HG03354 (cell line): ENCODE measurements around the gene DNAJB12.
"Not testable (repeated sequence)": the region's sequence is repeated elsewhere in the genome, so short reads cannot be mapped to it uniquely, and the experiment has no call there.

Source experiments
- ATAC-seq: cut with Tn5 transposase; IDR thresholded peaks from one replicate; pipeline ENCODE4 v1.9.1; 2021; ENCODE audit warnings: mild to moderate bottlenecking; ENCODE audit not compliant: unreplicated experiment, poor library complexity, severe bottlenecking

DNAJB12 gene

GRCh38 chr10:72354356-72355213, at the start of gene DNAJB12:
Gene DNAJB12 (minus strand): TSS chr10:72354919. CDS start chr10:72354897, 22 bp downstream.
- ATAC-seq: peak; percentile 83

DNA sequence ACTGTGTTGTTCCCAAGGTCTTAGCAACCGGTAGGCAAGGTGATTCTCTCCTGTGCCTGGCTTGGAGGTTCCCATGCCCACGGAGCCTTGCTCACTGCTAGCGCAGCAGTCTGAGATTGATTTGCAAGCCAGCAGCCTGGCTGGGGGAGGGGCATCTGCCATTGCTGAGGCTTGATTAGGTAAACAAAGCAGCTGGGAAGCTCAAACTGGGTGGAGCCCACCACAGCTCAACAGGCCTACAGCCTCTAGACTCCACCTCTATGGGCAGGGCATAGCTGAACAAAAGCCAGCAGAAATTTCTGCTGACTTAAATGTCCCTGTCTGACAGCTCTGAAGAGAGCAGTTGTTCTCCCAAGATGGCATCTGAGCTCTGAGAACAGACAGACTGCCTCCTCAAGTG, 40.9 kb upstream of the DNAJB12 start:
- ATAC-seq: not testable (repeated sequence)

DNA sequence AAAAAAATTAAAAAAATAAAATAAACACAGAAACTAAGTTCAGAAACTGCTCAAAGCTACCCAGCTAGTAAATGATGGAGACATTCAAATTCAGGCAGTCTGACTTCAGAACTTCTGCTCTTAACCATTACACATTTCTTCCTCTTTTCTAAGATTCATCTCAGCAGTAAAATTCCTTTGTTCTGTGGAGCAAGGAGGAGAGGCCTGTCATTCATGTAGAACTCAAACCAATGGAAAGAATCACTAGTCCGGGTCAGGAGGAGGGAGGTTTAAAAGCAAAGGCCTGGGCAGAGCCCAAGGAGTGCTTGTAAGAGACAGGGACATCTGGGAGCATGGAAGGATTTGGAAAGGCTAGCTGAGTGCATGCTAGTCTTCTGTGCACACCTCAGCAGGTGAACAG, 37.9 kb upstream of the DNAJB12 start:
- ATAC-seq: no peak

GRCh38 chr10:72390764-72391163, 36.0 kb upstream of the DNAJB12 start:
- no peak for ATAC-seq

GRCh38 chr10:72389716-72390115, 35.0 kb upstream of the DNAJB12 start:
- ATAC-seq: no peak

DNA sequence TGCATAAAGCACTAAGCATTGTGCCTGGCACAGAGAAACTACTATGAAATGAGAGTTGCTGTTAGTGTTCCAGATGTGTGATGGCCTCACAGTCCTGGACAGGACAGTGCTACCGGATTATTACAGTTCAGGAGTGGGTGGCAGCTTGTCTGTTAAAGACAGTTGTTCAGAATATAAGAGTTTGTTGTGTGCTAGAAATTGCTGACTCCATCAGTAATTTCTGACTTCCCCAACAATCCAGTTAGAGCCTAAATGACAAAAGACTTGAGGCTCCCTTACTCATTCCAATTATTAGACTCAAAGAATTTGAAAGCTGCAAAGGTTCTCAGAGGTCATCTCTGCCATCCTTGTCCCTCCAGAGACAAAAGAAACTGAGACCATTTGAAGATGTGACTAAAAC, 34.3 kb upstream of the DNAJB12 start:
- ATAC-seq: no peak

- no peak for ATAC-seq
Measured at GRCh38 chr10:72388062-72388461, 33.3 kb upstream of the DNAJB12 start.

GRCh38 chr10:72386916-72387586, 32.3 kb upstream of the DNAJB12 start:
- no peak for ATAC-seq

DNA sequence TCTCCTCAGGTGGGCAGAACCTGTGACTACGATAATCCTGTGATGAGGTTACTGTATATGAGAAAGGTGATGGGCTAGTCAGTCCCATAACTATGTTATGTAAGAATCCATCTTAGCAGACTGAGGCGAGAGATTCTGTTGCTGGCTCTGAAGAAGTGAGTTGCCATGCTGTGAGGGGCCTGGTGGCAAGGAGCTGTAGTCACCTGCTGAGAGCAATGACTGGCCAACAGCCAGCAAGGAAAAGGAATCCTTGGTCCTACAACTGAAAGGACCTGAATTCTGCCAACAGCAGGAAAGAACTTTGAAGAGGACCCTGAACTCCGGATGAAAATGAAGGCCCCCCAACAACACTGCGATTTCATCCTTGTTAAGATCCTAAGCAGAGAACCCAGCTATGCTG, 31.0 kb upstream of the DNAJB12 start:
- no peak for ATAC-seq

- ATAC-seq: not testable (repeated sequence)
Measured at GRCh38 chr10:72384982-72385381, 30.3 kb upstream of the DNAJB12 start.

DNA sequence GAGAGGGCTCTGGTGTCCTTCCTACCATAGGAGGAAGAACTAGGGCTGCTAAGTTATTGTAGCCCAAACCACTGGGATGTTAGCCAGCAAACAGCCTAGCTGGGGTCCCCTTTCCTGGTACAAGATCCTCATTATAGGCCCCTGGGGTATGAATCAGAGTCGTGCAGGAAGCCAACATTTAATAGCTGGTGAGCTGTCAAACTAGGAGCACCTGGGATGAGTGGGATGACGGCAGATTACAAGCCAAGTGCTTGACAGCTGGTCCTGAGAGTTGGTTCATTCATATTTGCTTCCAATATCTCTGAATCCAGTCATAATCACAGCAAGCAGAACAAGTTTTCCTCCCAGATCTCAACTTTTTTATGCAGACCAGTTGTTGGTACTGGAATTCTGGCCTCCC, 25.1 kb upstream of the DNAJB12 start:
- ATAC-seq: no peak

DNA sequence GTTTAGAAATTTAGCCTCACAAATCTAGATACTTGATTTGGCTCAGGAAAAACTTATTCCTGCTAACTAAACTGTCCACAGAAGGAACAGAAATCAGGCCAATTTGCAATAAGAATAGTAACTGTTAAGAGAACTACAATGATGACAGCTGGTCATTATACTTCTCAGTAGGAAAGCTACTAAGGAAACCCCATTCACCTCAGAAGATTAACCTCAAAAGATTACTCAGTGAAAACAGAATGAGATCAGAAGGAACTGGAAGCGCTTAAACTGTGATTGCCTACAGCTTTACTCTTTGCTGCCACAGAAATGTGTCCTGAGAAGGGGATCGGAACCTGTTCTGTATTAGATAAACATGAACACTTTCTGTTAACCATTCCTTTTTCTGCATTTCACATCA, 24.3 kb upstream of the DNAJB12 start:
- no peak for ATAC-seq

GRCh38 chr10:72375585-72375984, 20.9 kb upstream of the DNAJB12 start:
- no peak for ATAC-seq

DNA sequence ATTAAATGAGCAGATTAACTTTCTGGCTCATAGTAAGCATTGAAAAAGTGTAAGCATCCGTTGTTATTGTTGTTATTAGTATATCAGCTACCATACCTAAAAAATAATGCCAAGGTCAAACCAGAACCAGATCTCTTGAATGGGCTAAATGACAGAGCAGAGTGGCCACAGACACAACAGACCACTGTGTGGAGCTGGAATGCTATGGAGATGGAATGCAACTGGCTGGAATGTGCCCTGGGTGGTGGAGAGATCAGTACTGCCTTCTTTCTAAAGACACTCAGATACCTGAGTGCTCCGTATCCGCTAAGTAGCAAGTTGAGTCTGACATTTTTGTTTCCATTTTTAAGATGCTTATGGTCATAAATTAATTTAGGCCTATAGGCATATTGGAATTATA, 20.5 kb upstream of the DNAJB12 start:
- no peak for ATAC-seq

DNA sequence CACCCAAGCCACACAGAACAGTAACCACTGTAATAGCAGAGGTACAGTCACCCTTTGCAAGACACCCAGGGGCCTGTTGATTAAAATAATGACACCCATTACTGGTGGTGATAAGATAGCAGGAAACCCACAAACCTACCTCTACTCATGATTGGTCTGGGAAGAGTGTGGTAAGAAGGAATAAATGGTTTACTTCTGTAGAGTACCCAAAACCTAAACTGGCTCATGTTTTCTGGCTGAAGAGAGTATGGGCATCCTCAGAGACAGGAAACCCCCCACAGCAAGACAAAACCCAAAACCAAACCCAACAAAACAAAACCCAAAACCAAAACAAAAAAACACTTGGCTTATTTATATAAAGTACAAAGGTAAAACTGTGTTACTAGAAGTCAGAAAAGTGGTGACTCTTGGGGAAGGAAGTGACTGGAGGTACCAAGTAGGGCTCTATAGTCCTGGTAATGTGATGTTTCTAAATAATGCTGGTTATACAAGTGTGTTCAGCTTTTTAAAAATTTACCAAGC, 15.5 kb upstream of the DNAJB12 start:
- ATAC-seq: no peak

DNA sequence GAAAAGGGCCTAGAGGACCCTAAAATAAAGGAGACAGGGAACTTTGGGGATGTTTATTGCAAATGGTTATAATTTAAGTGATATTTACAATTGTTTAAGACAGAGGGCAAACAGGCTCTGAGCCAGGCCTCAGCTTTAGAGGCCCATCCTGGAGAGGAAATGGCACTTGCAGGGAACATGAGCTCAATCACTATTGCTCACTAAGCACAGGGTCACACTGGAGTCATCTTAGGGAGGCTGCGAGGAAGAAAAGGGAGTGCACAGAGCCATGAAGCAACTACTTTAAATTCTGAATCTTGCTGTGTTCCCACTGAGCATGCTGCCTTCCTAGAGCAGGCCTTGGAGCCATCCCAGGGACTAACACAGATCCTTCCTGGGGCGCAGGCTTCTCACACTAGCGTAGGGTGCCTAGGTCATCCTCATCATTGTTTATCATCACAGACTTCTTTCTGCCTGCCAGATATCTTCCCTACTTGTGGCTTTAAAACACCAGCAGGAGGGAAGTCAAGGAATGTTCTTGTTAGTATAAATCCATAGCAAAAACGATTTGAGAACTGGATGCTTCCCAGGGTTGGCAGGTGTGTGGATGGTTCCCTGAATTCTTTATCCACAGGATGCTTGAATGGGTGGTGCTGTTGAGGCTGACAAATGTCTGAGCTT, 12.7 kb upstream of the DNAJB12 start:
- ATAC-seq: no peak

DNA sequence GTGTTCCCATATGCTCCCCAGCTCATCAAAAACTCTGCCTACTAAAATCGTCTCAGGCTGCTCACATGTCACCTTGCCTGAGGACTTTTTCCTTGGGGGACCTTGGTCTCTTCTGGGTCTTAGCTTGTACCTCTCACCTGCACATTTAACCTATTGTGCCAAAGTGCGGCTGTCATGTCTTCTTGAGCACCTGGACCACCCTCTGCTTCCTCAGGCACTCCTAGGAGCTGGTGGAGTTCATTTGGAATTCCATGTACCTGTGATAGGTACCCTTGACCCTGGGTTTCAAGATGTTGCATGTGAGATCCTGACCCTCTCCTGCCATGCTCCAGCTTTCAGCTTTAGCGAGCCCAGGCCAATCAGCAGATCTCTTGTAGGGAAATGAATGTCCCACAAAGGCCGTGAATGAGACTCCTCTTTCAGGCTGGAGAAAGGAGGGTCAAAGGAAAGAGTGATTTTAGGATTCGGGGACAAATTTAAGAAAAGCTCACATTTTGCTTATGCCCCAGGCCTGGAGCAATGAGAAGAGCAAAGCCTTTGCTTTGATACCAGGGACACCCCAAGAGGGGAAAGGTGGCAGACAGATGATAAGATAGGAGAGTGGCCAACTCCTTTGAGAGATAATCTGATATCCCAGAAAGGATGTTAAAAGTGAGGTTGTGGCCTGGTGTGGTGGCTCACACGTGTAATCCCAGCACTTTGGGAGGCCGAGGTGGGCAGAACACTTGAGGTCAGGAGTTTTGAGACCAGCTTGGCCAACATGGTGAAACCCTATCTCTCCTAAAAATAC, 10.6 kb upstream of the DNAJB12 start:
- no peak for ATAC-seq

DNA sequence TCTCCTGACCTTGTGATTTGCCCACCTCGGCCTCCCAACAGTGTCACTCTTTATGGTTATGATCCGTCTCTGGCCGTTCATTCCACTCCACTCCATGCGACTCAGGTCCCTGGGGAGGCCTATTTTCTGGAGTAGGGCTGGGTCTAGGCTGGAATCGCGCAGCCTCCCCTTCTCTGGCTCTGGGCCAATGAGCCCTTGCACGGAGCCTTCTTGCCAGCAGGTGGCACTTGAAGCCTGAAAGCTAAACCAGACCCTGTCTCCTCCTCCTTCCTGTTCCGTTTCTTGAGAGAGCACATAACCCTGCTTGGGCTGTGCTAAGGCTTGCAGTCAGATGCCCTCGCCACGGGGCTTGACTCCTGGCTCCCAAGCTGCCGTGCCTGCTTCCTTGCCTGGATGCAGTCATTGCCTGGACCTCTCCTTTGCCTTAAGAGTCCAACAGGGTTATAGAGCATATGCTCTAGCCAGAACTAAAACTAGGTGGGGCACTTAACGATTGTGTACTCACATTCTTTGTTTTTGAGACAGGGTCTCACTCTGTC, 9.6 kb upstream of the DNAJB12 start:
- ATAC-seq: peak; percentile 96

GRCh38 chr10:72356987-72357386, 2.3 kb upstream of the DNAJB12 start:
- no peak for ATAC-seq
